Stimulated activated CD8-positive, alpha-beta memory T cell treated with anti-CD3 and anti-CD28 coated beads, Interleukin-12 subunit alpha, Interleukin-12 subunit beta, amount 100 ng/mL, for 24 hours (primary cell): ENCODE results near the gene ADAT1.
A peak's percentile ranks its signal among the peaks of the same experiment; 100 is the strongest.

Experiments used
- DNase-seq: peaks from one replicate; pipeline ENCODE4 v3.0.0-alpha.2; 2020; ENCODE audit errors: extremely low read depth

The ADAT1 gene, protein sequence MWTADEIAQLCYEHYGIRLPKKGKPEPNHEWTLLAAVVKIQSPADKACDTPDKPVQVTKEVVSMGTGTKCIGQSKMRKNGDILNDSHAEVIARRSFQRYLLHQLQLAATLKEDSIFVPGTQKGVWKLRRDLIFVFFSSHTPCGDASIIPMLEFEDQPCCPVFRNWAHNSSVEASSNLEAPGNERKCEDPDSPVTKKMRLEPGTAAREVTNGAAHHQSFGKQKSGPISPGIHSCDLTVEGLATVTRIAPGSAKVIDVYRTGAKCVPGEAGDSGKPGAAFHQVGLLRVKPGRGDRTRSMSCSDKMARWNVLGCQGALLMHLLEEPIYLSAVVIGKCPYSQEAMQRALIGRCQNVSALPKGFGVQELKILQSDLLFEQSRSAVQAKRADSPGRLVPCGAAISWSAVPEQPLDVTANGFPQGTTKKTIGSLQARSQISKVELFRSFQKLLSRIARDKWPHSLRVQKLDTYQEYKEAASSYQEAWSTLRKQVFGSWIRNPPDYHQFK

DNA sequence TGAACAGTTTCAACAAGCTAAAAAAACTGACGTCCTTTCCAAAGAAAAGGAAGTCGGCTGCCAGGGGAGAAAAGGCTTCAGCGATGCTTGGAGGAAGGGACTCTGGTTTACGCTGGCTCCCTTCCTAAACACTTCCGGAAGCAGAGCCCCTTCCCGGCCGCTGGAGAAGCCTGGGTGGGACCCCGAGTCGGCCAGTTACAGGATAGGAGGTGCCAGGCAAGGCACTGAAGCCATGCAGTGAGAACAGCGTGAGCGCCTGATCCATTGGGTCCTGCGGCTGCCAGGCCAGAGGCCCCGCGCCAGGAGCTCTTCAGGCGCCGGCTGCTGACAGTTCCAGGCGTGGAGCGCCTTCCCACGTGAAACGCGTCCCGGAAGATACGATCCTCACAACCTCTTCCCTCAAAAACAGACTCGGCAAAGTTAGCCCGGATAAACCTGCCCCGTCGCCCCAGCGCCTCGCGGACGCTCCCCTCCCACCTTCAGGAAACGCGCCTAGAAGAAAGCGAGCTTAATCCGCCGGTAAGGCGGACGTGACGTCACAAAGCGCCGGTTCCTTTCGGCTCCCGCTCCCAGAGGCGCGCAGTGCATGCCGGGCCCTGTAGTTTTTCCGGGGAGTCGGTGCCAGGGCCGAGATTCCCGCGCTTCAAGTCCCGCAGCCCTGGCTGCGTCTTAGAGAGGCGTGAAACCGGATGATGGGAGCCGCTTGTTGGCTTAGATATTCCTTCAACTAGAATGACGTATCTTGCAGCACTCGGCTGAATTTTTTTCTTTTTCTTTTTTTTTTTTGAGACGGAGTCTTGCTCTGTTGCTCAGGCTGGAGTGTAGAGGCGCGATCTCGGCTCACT is at the start of gene ADAT1:
Gene ADAT1, minus strand, starts transcription at position 521 of the 845 bp plus-strand sequence. CDS start 2,482 bp downstream, outside the sequence.
- DNase-seq = peak; percentile 97

DNA sequence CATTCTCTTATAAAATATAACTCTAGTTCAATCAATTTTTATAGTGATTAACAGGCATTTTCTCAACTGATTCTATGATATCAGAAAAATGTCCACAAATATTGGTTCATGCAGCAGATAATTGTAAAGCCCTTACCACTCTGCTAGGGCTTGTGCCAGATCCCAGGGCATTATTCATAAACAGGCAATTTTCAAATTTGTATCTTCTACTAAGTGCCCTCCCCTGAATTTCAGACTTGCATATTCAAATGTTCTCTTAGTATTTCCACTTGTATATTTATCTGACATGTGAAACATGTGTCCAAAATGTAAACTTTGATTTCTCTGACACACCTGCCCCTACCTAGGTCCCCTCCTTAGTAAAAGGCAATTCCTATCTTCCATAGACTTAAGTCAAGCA is 44.4 kb upstream of the ADAT1 start:
- no peak for DNase-seq

DNA sequence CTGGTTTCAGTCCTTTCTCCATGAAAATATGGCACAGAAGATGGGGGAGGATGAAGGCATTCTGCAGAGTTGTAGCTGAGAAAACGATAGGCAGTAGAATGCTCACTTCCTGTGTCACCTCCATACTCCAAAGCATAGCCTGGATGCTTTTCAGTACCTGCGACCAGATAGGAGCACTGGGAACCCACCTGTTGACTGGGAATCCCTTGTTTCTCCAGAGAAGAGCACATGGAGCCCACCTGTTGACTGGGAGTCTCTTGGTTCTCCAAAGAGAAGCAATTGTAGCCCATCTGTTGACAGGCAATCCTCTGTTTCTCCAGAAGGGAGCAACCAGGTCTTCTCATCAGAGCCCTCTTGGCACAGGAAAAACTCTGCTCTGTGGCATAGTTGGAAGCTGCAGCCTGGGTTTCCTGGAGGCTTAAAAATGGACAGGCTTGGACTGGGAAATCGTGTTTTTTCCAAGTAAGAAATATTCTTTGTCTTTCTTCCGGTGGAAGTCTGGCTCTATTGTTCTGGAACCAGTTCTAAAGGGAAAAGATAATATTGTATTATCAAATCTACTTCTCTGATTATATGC is 37.7 kb upstream of the ADAT1 start:
- DNase-seq = no peak

DNA sequence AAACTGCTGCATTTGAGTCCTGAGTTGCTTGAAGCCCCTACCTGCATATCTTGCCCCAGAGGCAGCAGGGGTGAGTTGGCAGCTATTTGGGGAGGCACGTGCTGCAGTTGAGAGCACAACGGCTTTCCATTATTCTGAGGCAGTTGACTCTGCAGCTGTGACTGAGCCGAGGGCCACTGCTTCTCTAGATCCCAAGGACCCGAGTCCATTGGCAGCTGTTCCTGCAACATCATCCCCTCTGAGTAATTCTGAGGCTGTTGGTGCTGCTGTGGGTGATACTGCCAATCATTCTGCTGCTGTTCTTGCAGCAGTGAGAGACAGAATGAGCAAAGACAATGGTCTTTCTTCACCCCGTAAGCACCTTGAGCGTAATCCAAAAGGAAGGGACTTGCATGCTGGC is 37.2 kb upstream of the ADAT1 start:
- no peak for DNase-seq

DNA sequence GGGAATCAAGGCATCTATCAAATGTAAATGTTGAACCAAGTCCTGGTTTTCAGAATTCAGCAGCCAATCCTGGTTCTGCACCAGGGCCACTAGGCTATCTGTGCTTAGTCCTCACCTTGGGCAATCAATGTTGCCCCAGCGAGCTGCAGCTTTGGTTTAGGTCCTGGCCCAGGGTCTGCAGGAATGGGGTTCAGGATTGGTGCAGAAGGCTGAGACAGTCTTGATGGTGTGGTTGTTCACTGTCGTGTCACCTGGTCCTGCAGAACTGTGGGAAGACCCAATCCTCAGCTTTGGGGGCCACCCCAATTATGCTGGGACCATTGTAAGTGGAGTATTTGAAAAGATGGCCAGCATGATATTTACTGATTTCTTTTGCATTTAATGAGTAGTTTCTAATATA is 35.1 kb upstream of the ADAT1 start:
- DNase-seq = no peak

DNA sequence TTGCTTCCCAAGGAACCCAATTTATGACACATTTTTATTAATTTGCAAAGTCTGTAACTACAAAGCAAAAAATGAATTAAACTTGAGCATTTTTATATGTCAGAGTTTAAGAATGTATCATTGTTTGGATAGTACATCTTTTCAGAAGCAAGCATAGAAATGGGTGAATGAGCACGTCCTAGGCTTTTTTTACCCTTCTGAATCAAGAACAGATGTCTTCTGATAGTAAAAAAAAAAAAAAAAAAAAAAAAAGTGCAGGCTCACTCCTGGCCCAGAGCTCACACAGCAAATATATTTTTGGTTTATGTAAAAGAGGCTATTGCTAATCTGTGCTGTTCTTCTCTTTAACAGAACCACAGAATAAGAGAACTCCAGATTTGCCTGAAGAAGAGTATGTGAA is 30.8 kb upstream of the ADAT1 start:
- no peak for DNase-seq

DNA sequence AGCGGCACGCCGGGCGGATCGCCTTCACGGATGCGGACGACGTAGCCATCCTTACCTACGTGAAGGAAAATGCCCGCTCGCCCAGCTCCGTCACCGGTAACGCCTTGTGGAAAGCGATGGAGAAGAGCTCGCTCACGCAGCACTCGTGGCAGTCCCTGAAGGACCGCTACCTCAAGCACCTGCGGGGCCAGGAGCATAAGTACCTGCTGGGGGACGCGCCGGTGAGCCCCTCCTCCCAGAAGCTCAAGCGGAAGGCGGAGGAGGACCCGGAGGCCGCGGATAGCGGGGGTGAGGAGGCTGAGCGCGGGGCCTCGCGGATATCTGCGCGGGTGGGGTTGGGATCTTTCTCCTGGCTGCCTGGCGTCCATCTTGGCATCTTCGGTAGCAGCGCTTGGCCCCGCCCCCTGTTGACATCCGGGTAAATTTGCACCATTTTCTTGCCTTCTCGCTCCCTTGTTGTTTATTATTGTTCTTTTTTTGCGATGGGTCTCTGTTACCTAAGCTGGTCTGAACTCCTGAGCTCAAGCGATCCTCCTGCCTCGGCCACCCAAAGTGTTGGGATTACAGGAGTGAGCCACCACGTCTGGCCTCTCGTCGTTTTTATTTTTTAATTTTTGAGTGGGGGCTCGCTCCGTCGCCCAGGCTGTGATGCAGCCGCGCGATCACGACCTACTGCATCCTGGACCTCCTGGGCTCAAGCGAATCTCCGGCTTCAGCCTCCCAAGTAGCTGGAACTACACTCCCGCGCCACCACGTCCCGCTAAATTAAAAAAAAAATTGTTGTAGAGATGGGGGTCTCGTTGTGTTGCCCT is 25.4 kb upstream of the ADAT1 start:
- DNase-seq = peak; percentile 68

DNA sequence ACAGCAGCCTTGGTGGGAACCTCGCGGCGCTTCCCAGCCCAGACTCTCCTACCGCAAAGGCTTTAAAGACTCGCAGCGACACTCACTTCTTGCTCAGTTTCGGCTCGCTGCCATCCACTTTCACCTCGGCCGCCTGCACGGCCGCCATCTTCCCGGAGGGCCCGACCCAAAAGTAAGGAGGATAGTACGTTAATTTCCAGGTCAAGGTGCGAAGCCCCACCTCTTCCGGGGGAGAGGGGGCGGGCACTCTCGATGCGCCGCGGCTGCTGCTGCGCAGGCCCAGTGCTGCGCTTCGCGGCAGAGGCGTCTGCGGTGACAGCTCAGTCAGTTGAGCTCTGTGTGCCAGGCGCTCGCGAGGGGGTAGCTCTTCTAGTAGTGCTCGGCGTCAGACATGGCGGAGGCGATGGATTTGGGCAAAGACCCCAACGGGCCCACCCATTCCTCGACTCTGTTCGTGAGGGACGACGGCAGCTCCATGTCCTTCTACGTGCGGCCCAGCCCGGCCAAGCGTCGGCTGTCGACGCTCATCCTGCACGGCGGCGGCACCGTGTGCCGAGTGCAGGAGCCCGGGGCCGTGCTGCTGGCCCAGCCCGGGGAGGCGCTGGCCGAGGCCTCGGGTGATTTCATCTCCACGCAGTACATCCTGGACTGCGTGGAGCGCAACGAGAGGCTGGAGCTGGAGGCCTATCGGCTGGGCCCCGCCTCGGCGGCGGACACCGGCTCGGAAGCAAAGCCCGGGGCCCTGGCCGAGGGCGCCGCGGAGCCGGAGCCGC is 24.6 kb upstream of the ADAT1 start, which contains the start of the genes KARS1 and TERF2IP:
Gene KARS1, minus strand, starts transcription at position 174 of the 773 bp plus-strand sequence. Its CDS starts 26 bp downstream, at position 148.
Gene TERF2IP, plus strand, starts transcription at position 282 of the 773 bp plus-strand sequence. Its CDS starts 110 bp downstream, at position 392.
- DNase-seq = peak; percentile 88

DNA sequence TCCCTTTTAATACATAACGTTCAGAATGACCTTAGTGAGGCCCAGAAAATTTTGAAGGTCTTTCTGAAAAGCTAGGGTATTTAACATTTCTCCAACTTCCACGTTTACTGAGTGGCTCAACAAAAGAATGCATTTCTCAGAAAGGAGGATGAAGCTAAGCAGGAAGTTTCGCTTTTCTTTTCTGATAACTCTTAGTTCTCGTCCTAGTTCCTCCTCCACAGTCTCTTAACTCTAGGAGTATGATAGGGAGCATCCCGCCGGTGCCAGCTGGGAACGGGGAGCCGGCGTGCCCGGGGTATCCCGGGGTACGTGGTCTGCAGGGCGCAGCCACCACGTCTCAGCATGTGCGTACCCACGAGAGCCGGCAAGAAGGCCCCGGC is 24.0 kb upstream of the ADAT1 start:
- DNase-seq = no peak

DNA sequence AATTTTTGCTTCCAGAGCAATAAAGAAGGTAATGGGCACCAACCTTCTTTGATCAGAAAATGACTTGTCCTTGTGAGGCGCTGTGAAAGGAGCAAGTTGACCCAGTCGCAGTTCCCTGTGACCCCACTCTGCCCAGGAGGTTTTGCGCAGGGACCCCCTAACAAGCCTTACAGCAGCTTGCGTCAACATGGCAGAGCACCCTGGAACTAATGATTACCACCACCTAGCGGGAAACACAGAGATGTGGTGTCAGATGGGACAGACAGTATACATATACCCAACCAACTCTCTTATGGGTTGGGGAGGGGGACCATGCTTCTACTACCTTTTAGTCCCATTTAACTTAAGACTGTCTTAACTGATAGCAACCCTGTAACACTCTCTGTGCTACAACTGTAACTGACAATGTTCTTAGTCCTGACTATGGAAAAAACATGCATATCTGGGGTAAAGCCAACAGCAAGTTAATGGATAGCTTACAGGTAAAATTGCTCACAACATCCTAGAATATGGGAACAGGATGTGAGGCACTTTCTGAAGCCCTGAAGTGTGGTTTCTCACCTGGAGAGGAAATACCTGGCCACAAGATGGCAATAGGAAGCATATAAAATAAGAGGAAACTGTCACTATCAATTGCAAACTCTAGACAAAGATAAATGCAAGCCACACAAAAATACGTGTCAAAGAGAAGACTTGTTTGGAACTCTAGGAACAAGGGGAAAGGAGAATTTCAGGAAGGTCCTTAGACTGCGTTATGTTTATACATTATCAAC is 21.3 kb upstream of the ADAT1 start:
- no peak for DNase-seq

DNA sequence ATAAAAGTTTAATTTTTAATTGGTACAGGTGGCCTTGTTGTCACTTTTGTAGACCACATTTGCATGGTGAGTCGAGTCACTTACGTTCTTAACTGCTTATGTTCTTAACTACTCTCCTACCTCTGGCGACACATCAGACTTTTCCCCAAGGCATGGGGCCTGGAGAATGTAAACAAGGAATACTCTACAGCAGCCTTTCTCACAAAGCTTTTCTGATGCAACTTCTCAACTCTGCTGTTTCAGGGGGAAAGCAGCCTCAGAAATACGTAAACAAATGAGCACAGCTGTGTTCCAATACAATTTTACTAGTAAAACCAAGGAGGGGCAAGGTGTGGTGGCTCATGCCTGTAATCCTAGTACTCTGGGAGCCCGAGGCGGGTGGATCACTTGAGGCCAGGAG is 17.5 kb upstream of the ADAT1 start:
- DNase-seq = no peak

DNA sequence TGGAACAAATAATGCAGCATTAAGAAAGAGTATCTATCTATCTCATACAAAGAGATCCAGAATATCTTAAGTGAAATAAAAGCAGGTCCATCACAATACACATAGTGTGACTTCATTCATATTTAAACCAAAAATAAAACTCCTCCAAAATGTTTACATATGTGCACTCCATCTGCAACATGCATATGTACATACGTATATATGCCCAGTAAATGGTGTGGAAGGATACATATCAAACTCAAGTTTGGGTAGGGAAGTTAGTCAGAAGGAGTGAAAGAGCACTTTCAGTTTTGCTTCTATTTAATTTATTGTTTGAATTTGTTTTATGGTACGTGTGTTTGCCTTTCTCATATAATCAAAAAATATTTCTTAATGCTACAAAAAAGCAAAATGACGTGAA is 12.0 kb upstream of the ADAT1 start:
- no peak for DNase-seq

DNA sequence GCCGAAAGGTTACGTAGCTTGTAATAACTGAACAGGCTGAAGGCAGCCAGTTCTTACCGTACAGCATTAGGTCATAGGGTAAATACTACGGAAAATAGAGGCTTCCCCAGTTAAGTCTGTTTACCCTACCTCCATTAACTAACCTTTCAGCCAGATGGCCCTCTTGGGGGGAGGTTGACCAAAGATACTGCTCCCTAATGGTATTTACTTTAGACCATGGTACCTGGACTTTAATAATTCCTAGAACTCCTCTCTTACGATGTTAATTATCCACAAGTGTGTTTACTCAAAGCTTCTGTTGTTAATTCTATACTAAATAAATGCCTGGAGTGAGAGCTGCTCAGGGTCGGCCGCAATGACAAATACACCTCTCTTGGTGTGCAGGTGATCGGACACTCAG is 9.8 kb upstream of the ADAT1 start:
- DNase-seq = no peak

DNA sequence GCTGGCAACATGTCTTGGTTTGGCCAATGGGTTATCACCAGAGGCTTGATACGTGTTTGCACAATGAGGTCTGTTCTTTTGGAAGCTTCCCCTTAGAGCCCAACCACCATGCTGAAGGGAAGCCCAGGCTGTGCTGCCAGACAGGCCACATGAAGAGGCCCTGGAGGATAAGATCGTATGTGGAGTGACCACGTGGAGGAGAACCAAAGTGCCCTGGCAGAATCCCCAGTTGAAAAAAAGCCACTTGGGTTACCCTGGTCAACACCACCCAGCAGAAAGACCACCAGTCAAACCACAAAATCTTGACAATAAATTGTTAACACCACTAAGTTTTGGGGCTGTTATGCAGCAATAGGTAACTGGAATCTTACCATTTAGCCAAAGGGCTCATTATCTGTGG is 7.0 kb upstream of the ADAT1 start:
- no peak for DNase-seq

DNA sequence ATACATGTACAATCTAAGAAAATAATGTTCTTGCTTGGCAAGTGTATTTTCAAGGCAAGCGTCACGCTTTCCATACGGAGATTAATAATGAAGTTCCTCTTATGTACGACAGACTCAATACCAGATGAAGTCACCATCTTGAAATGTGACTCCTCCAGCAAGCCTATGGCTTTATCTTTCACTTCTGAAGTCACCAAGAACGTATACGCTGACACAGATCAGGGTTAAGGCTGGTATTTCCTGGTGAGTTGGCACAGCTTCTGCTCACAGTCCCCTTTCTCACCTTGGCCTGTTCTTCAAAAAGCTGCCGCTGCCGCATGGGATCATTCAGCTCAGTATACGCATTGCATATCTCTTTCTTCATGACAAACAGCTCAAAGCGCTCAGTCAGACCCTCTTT is 6.1 kb upstream of the ADAT1 start:
- no peak for DNase-seq

DNA sequence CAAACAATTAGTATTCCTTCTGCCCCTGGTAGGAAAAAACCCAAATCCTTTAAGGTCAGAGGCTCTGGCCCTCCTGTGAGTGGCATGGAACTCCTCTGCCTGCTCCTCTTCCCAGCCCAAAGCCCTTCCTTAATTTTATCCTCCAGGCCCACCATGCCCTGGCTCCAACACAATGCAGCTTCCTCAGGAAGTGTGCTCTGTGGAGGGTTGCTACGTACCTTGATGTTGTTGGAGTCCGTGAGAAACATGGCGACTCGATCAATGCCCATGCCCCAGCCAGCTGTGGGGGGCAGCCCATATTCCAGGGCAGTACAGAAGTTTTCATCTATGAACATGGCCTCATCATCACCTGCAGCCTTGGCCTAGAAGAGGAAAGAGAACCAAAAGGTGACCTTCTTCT is 5.3 kb upstream of the ADAT1 start:
- DNase-seq = no peak

DNA sequence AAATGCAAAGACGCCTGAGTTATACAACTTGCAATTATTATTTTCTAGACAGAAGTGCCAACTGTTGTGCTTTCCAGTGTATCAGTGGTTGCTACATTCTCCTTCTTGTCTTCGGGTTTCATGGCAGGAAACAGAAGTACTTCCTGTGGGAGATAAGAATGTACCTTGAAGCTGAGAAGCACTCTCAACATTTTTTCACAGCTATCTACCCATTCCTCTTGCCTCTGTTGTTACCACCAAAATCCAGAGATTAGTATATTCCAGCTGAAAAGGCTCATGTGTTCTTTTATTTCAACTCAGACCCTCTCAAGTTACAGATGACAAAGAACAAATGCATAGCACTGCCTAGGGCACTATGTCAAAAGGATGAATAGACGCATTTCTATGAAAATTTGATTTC is 4.8 kb upstream of the ADAT1 start:
- DNase-seq = no peak

DNA sequence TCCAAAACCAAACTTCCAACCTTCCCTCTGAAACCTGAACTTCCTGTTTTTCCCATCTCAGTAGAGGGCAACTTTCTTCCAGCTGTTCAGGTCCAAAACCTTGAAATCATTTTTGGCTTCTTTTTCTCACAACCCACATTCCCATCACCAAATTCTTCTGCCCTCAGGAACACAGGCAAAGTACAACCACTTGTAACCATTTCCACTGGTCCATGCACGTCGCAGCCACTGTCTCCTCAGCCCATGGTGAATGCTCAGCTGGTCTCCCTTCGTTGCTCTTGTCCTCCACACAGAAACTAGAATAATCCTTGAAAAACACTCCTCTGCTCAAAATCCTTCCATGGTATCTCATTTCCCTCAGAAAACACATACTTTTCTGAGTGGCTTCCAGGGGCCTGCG is 3.7 kb upstream of the ADAT1 start:
- DNase-seq = no peak

DNA sequence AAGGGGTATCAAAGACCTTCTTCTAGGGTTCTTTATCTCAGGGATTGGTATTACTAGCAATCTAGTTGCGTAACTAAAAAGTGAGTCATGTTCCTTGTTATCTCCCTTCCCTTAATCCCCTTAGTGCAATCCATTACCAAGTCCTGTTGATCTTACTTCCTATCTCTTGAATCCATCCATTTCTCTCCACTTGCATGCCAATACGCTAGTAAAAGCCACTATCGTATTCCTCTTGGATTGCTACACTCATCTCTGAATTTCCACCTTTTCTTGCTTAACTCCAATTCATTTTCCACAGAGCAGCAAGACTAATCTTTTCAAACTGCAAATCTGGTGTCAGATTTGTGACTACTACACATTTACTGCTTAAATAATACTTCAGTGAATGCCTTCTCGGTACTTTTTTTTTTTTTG is 1.8 kb upstream of the ADAT1 start:
- DNase-seq = no peak

DNA sequence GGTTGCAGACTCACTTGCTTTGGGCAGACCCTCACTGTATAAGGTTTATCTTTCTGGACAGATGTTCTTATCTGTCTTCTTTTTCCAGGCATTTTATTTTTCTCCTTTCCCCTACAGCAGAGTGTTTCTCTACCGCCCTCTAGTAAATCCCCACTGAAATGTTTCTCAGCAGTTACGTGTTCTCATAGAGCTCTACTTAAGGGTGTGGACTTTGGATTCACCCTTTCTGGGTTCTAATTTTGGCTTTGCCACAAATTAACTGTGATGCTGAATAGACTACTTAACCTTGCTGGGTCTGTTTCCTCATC is 2.0 kb downstream of the ADAT1 start:
- no peak for DNase-seq
